Fibroblast of skin of left biceps (primary cell): ENCODE measurements around the gene LY6G6D.

Experiments
- DNase-seq, 2 experiments: peaks; one replicate each; pipeline ENCODE4 v3.0.0-alpha.2; 2013; ENCODE audit warnings: low read depth in 2 of 2

The LY6G6D gene

GRCh38 chr6:31715022-31715958 is at the start of gene LY6G6D:
LY6G6D (plus strand) TSS chr6:31715348; CDS start chr6:31715356, 8 bp downstream.
- DNase-seq = no peak

- peak; percentile 90 for DNase-seq
Observed at GRCh38 chr6:31665501-31666336, 49.4 kb upstream of the LY6G6D start, which contains the start of gene CSNK2B. CSNK2B (plus strand) TSS chr6:31666080; CDS start chr6:31666832, 752 bp downstream.

- no peak for DNase-seq
Observed at GRCh38 chr6:31666337-31666965, 48.7 kb upstream of the LY6G6D start.

- no peak for DNase-seq
Observed at GRCh38 chr6:31669676-31670075, 45.5 kb upstream of the LY6G6D start, which contains the start of gene LY6G5B. LY6G5B (plus strand) TSS chr6:31669976; CDS start chr6:31670951, 975 bp downstream.

GRCh38 chr6:31676322-31676903 is 38.7 kb upstream of the LY6G6D start:
- DNase-seq = no peak

GRCh38 chr6:31676904-31677303 is 38.2 kb upstream of the LY6G6D start:
- DNase-seq = no peak

GRCh38 chr6:31677955-31678354 is 37.2 kb upstream of the LY6G6D start:
- DNase-seq = no peak

- peak; percentile 52 to 54 for DNase-seq
Observed at GRCh38 chr6:31680226-31681134, 34.7 kb upstream of the LY6G6D start, which contains the start of gene LY6G5C. LY6G5C (minus strand) TSS chr6:31681067; CDS start chr6:31680373, 694 bp downstream.

- DNase-seq = no peak
Observed at GRCh38 chr6:31681135-31681671, 33.9 kb upstream of the LY6G6D start.

GRCh38 chr6:31683591-31683990 is 31.6 kb upstream of the LY6G6D start:
- DNase-seq = no peak

- DNase-seq = no peak
Observed at GRCh38 chr6:31686483-31686882, 28.7 kb upstream of the LY6G6D start.

- DNase-seq = no peak
Observed at GRCh38 chr6:31687321-31687720, 27.8 kb upstream of the LY6G6D start.

GRCh38 chr6:31687860-31688693 is 27.1 kb upstream of the LY6G6D start:
- no peak for DNase-seq

GRCh38 chr6:31689249-31690110 is 25.7 kb upstream of the LY6G6D start:
- no peak for DNase-seq

- DNase-seq = no peak
Observed at GRCh38 chr6:31690231-31691077, 24.7 kb upstream of the LY6G6D start.

- DNase-seq = no peak
Observed at GRCh38 chr6:31691078-31691463, 24.1 kb upstream of the LY6G6D start.

- no peak for DNase-seq
Observed at GRCh38 chr6:31691564-31692108, 23.5 kb upstream of the LY6G6D start.
